Body of pancreas (tissue), 4 donors: ENCODE results near the gene CAMK2G.

ENCODE experiments used
- POLR2A ChIP-seq, 3 donors: fragments of 450-650 bp; IDR thresholded peaks; one replicate each; pipeline ENCODE4 v1.6.1; 2016; ENCODE audit warnings: antibody characterized with exemption in 3 of 3, mild to moderate bottlenecking in 2 of 3
- TF ChIP-seq, protein P1 (sequence below), 7 experiments: fragments of 450-650 bp in 4 of 7; fragments of 200-600 bp in 3 of 7; sonication (generic) in 3 of 7; IDR thresholded peaks; one replicate each; pipeline ENCODE4 v1.5.1; 2016 to 2019; ENCODE audit warnings: antibody characterized with exemption in 7 of 7

DNA sequence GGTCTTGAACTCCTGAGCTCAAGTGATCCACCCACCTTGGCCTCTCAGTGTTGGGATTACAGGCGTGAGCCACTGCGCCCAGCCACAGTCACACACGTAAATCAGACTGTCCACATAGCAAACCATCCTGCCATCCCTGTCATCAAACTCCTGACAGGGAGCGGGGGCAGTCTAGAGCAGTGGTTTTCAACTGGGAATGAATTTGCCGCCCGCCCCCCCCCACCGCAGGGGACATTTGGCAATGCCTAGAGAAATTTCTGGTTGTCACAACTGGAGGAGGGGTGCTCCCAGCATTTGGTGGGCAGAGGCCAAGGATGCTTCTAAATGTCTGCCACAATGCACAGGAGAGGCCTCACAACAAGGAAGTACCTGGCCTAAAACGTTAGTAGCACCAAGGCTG, 24.1 kb downstream of the CAMK2G start:
- TF ChIP-seq, protein P1, sequence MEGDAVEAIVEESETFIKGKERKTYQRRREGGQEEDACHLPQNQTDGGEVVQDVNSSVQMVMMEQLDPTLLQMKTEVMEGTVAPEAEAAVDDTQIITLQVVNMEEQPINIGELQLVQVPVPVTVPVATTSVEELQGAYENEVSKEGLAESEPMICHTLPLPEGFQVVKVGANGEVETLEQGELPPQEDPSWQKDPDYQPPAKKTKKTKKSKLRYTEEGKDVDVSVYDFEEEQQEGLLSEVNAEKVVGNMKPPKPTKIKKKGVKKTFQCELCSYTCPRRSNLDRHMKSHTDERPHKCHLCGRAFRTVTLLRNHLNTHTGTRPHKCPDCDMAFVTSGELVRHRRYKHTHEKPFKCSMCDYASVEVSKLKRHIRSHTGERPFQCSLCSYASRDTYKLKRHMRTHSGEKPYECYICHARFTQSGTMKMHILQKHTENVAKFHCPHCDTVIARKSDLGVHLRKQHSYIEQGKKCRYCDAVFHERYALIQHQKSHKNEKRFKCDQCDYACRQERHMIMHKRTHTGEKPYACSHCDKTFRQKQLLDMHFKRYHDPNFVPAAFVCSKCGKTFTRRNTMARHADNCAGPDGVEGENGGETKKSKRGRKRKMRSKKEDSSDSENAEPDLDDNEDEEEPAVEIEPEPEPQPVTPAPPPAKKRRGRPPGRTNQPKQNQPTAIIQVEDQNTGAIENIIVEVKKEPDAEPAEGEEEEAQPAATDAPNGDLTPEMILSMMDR (IDR thresholded peaks at IDR 0.05) = no peak
- TF ChIP-seq POLR2A (IDR thresholded peaks at IDR 0.05) = no peak
